B cell (primary cell): ENCODE results near the gene HMCN1.

Experiments used
- CTCF ChIP-seq: fragments of 200-600 bp; IDR thresholded peaks from one replicate; pipeline ENCODE4 v1.8.0; 2022; ENCODE audit warnings: antibody characterized with exemption, mild to moderate bottlenecking
- EZH2 ChIP-seq: IDR thresholded peaks from 2 replicates; pipeline ENCODE4 v1.6.1; 2012; ENCODE audit warnings: borderline replicate concordance, low read depth, mild to moderate bottlenecking, moderate library complexity, low read length; ENCODE audit not compliant: insufficient read depth, poor library complexity, severe bottlenecking

GRCh38 chr1:185935360-185935759 lies 201.2 kb downstream of the HMCN1 start:
- TF ChIP-seq CTCF (no peak), EZH2 (no peak)
